HG02852 (cell line): Measurements from ENCODE around the gene FGF14.

ENCODE experiments used
- ATAC-seq: cut with Tn5 transposase; IDR thresholded peaks from one replicate; pipeline ENCODE4 v1.9.1; 2021; ENCODE audit warnings: mild to moderate bottlenecking, moderate library complexity; ENCODE audit not compliant: unreplicated experiment

FGF14 gene

GRCh38 chr13:101942535-101943157 is 459.2 kb downstream of the FGF14 start:
- no peak for ATAC-seq

DNA sequence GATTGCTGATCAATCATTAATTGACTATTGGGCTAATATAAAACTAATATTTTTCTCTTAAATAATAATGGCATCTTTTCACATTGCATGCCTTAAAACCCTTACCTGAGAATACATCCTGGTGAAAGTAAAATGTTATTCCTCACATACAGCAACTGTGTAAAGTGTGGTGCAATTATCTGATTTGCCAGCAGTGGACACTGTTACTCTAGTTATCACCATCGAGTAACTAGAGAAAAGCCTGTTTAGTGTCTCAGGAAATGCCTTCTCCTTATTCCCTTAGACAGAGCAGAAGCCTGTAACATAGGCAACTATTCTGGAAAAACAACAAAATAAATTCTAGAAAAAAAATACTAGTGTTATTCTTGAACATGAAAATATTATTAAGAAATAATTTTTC is 459.8 kb downstream of the FGF14 start:
- peak; percentile 58 for ATAC-seq

GRCh38 chr13:101941095-101941783 is 460.6 kb downstream of the FGF14 start:
- no peak for ATAC-seq

GRCh38 chr13:101939370-101939769 is 462.5 kb downstream of the FGF14 start:
- no peak for ATAC-seq

- ATAC-seq: no peak
Observed at GRCh38 chr13:101935828-101936227, 466.0 kb downstream of the FGF14 start.

DNA sequence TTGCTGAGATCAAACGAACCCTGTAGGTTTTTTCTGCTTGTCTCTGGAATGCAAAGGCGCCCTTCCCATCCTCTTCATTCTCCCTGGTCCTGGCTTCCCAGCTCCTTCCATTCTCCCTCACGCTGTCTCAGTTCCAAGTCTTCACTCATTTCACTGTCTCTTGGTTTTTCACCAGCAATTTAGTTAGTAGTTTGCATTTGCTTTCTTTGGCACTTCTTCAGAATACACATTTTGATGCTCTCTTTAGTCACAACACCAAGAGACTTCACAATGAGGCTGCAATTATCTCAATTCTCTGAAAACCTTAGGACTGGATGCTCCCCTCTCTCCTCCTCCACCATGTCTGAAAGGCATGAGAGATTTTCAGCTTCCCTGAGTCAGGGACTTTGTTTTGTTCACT is 470.7 kb downstream of the FGF14 start:
- no peak for ATAC-seq

- no peak for ATAC-seq
Observed at GRCh38 chr13:101930331-101930730, 471.5 kb downstream of the FGF14 start.

DNA sequence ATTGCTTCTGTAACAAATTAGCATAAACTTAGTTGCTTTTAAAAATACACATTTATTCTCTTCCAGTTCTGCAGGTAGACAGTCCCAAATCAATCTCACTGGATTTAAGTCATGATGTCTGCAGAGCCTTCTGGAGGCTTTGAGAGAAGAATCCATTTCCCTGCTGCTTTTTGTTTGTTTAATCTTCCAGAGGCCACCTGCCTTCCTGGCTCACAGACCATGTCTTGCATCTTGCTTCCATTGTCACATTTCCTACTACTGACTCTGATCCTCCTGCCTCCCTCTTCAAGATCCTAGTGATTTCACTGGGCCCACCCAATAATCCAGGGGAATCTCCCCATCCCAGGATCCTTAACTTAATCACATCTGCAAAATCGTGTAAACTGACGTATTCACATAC is 476.1 kb downstream of the FGF14 start:
- no peak for ATAC-seq

DNA sequence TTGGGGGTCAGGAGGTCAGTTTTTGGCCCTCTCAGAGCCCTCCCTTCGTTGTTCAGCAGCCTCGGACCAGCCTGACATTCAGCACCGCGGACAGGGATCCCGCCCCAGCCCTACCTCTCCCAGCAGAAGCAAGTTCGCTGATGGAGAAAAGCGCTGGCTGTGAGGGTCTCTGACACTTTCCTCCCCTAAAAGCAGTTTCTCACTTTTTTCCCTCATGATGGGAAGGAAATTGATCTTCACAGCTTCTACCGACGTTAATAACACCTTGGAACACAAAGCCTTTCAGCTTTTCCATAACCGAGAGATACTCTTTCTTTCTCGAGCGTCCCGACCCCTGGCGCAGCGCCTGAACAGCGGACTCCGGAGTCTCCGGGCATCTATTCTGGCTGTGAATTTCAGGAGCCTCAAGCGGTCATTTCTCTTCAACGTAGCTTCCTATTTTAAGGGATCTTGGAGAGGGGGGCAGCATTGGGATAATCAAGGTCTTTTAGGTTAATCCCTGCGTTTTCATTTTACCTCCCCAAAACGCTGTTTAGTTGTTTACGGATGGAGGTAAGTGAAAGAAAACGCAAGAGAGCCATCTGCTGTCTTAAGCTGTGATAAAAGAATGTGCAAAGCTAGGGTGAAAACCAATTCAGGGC is 482.2 kb downstream of the FGF14 start:
- no peak for ATAC-seq

GRCh38 chr13:101917833-101918661 is 483.8 kb downstream of the FGF14 start:
- ATAC-seq: no peak

DNA sequence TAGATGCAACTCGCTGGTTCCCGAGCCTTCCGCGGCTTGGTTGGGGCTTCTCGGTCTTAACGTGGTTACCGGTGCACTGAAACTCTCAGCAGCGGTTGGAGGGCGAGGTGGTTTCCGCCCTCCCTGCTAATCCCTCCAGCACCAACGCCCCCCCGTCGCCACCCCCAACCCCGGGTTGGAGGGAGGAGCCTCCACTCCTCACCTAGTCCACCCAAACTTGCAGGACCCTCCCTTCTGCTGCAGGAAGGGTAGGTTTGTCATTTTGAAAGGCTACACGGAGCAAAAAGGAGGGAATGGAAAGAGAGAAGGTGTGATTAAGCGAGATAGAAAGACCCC is 484.4 kb downstream of the FGF14 start:
- no peak for ATAC-seq

- no peak for ATAC-seq
Observed at GRCh38 chr13:101916775-101917474, 484.9 kb downstream of the FGF14 start.

DNA sequence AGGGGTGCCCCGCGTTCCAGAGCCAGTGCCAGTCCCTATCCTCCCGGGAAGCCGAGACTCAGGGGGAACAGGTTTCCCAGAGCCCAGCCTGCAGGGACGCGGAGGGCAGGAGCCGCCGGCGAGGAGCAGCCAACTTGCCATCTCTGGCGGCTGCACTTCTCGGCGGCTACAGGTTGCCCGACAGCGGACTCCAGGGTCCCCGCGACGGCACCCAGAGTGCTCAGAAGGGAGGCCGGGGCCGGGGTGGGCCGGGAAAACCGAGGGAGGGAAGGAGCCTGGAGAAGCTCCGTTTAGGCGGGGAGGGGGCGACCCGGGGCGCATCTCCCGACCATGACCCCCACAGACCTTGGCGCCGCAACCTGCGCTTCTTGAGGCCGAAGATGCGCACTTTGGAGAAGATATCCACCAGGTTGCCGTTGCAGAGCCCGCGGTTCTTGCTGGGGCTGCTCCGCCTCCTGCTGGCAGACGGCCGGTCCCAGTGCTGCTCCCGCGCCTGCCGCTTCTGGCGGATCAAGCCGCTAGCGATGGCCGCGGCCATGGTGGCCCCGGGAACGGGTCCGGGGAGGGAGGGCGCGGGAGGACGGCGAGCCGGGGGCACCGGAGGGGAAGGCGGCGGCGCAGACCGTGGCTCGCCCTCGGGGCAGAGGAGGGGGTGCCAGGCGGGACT is 485.6 kb downstream of the FGF14 start:
- ATAC-seq: no peak

DNA sequence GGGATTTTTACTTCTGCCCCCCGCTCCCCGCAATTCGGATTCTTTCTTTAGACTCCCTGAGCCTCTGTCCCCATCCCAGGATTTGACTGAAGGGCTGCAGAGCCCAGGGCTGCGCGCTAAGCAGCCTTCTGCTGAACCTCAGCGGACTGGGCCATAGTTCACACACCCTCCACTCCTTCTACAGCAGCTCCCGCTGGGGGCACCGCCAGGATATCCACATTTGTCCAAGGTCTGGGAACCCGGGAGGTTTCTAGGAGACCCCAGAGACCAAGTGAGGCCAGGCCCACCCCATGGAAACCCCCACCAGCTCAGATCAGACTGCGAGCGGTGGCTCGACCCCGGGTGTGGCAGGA is 486.1 kb downstream of the FGF14 start:
- ATAC-seq: no peak

GRCh38 chr13:101915331-101915730 is 486.5 kb downstream of the FGF14 start:
- ATAC-seq: no peak

DNA sequence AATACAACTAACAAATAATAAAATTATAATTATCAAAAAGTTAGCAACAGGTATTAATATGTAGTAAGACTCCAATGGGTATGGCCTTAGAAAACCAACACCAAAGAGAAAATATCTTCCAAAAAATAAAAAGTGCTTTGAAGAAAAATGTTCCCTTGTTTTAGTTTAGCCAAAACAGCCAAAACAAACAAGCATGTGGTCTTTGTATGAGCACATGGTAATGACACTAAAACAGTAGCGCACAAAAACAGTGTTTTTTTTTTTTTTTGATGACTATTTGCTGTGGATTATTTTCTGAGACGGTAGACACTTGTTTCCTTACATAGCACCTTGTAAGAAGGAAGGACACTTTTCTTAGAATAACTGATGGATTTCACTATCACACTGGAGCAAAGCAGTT is 490.1 kb downstream of the FGF14 start:
- ATAC-seq: no peak

GRCh38 chr13:101903890-101904289 is 498.0 kb downstream of the FGF14 start:
- ATAC-seq: no peak

DNA sequence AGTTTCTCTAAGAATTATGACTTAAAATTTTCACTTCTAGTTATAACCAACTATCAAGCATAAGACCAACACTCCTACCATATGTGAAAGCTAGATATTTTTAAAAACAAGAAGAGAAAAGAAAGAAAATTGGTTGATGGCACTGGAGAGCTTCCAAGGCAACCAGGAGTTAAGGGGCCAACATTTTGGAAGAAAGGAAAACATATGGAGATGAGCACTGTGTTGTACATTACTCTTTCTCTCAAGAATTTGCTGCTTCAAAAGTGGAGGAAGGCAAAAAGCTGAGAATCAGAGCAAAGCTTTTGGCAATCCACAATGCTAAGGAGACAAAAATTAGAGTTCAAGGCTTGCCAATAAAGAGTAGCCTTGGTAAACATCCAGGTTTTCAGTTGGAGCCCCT is 503.2 kb downstream of the FGF14 start:
- ATAC-seq: no peak

DNA sequence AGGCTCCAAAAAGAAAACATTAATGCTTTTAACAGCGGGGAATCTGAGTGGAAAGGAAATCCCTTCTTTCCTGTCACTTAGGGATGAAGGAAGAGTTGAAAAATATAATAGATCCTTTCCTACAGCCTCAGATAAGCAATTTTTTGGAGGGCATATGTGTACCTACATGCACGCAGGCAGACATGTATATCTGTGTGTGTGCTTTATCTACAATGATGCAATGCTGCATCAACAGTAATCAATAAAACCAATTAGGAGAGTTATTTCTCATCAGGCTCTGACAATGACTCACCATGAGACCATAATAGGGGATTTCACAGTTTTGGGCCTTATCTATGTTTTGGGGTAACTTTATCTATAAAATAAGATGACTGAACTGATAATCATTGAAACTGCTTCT is 505.3 kb downstream of the FGF14 start:
- no peak for ATAC-seq

GRCh38 chr13:101893021-101893420 is 508.8 kb downstream of the FGF14 start:
- no peak for ATAC-seq

- no peak for ATAC-seq
Observed at GRCh38 chr13:101892296-101892695, 509.6 kb downstream of the FGF14 start.
